CD14-positive monocyte (primary cell): Measurements from ENCODE around the gene PGP. TPM values are rescaled to one million over a fixed set of nuclear protein-coding genes. Genes with fewer than 3 reads are reported as not detected.

Experiments used
- DNase-seq, 3 donors: peaks; one replicate each; pipeline ENCODE4 v3.0.0-alpha.2; 2011 to 2022
- H2AFZ ChIP-seq: 2 replicates; pipeline ENCODE4 v1.6.0; 2012; ENCODE audit warnings: mild to moderate bottlenecking, low read depth, low read length, inconsistent platforms; ENCODE audit not compliant: insufficient read depth, poor library complexity, severe bottlenecking
- H3K27ac ChIP-seq, 2 donors: 1 replicate in 1 of 2; 2 replicates in 1 of 2; pipeline ENCODE4 v1.5.1; 2012 to 2013; ENCODE audit warnings: low read length in 2 of 2, control low read depth in 1 of 2, inconsistent platforms in 1 of 2, low read depth in 1 of 2, mild to moderate bottlenecking in 1 of 2
- H3K27me3 ChIP-seq, 2 donors: one replicate each; pipeline versions ENCODE4 v1.6.0 to v1.6.1; 2011 to 2013; ENCODE audit warnings: low read length in 2 of 2; ENCODE audit not compliant: control insufficient read depth in 2 of 2, insufficient read depth in 2 of 2
- H3K36me3 ChIP-seq, 2 donors: replicated peaks in 1 of 2; 1 replicate in 1 of 2; 2 replicates in 1 of 2; pipeline versions ENCODE4 v1.5.1 to v1.6.1; 2012 to 2013; ENCODE audit warnings: low read length in 2 of 2, control low read depth in 1 of 2, inconsistent platforms in 1 of 2, mild to moderate bottlenecking in 1 of 2; ENCODE audit not compliant: insufficient read depth in 2 of 2, control insufficient read depth in 1 of 2
- H3K4me1 ChIP-seq, 2 donors: 1 replicate in 1 of 2; 2 replicates in 1 of 2; pipeline versions ENCODE4 v1.5.1 to v1.6.1; 2012 to 2013; ENCODE audit warnings: low read length in 2 of 2, control low read depth in 1 of 2, inconsistent platforms in 1 of 2, mild to moderate bottlenecking in 1 of 2, moderate library complexity in 1 of 2; ENCODE audit not compliant: insufficient read depth in 2 of 2, control insufficient read depth in 1 of 2
- H3K4me2 ChIP-seq: replicated peaks from 2 replicates; pipeline ENCODE3; 2012; ENCODE audit warnings: low read length, moderate library complexity, mild to moderate bottlenecking; ENCODE audit not compliant: poor library complexity, severe bottlenecking; ENCODE audit errors: extremely low read depth
- H3K4me3 ChIP-seq, 3 experiments: fragments of 200-600 bp in 1 of 3; sonication (generic) in 1 of 3; replicated peaks in 1 of 3; 1 replicate in 2 of 3; 2 replicates in 1 of 3; pipeline ENCODE4 v1.5.1; 2011 to 2013; ENCODE audit warnings: low read length in 3 of 3, mild to moderate bottlenecking in 3 of 3, control low read depth in 2 of 3, low read depth in 2 of 3, inconsistent platforms in 1 of 3, moderate library complexity in 1 of 3
- H3K79me2 ChIP-seq: 2 replicates; pipeline ENCODE4 v1.6.0; 2012; ENCODE audit warnings: mild to moderate bottlenecking, control low read depth, inconsistent platforms, low read length, moderate library complexity; ENCODE audit not compliant: insufficient read depth
- H3K9ac ChIP-seq: 2 replicates; pipeline ENCODE4 v1.6.0; 2017; ENCODE audit warnings: low read length, mild to moderate bottlenecking; ENCODE audit not compliant: insufficient read depth, poor library complexity, severe bottlenecking
- H3K9me3 ChIP-seq, 2 donors: replicated peaks in 1 of 2; 1 replicate in 1 of 2; 2 replicates in 1 of 2; pipeline versions ENCODE4 v1.5.1 to v1.6.1; 2012 to 2013; ENCODE audit warnings: low read length in 2 of 2, control low read depth in 1 of 2; ENCODE audit not compliant: control insufficient read depth in 1 of 2, insufficient read depth in 1 of 2
- H4K20me1 ChIP-seq: 2 replicates; pipeline ENCODE4 v1.6.0; 2012; ENCODE audit warnings: mild to moderate bottlenecking, low read length, control low read depth, moderate library complexity; ENCODE audit not compliant: insufficient read depth
- H3K27ac Mint-ChIP-seq, 7 donors: one replicate each; pipeline ENCODE4 v1.8.0; 2020; ENCODE audit warnings: mild to moderate bottlenecking in 7 of 7, mixed read lengths in 7 of 7, moderate library complexity in 6 of 7, inconsistent platforms in 2 of 7
- H3K27me3 Mint-ChIP-seq, 3 donors: one replicate each; pipeline ENCODE4 v1.8.0; 2021 to 2022; ENCODE audit warnings: low read depth in 3 of 3, mild to moderate bottlenecking in 3 of 3, mixed read lengths in 3 of 3, moderate library complexity in 3 of 3, inconsistent platforms in 1 of 3
- H3K36me3 Mint-ChIP-seq, 2 donors: one replicate each; pipeline ENCODE4 v1.8.0; 2020; ENCODE audit warnings: mixed read lengths in 2 of 2, inconsistent platforms in 1 of 2, mild to moderate bottlenecking in 1 of 2
- H3K4me1 Mint-ChIP-seq: one replicate; pipeline ENCODE4 v1.8.0; 2020; ENCODE audit warnings: mild to moderate bottlenecking, mixed read lengths
- H3K4me3 Mint-ChIP-seq, 2 donors: one replicate each; pipeline ENCODE4 v1.8.0; 2020; ENCODE audit warnings: mild to moderate bottlenecking in 2 of 2, mixed read lengths in 2 of 2, moderate library complexity in 1 of 2
- H3K9me3 Mint-ChIP-seq, 7 donors: one replicate each; pipeline ENCODE4 v1.8.0; 2020 to 2022; ENCODE audit warnings: mixed read lengths in 7 of 7, mild to moderate bottlenecking in 6 of 7, moderate library complexity in 6 of 7, inconsistent platforms in 2 of 7
- CTCF ChIP-seq: fragments of 200-600 bp; IDR thresholded peaks from one replicate; pipeline ENCODE4 v1.8.0; 2022; ENCODE audit warnings: antibody characterized with exemption, mild to moderate bottlenecking
- WGBS: methylation state at CpG from one replicate; pipeline ENCODE4 v1.1.5; 2013; ENCODE audit warnings: missing lambda C conversion rate; ENCODE audit not compliant: insufficient coverage; 5-methylcytosine and 5-hydroxymethylcytosine counted together
- intact Hi-C, 2 donors: fragments of 100-400 bp; cut with micrococcal nuclease; formaldehyde crosslinking; loops; one replicate each; pipeline versions ENCODE4 v1.15.0 to v1.15.1; 2023
- polyA plus RNA-seq, 3 donors: library from polyadenylated mRNA; depleted of rRNA in 1 of 3; unstranded in 2 of 3; stranded (reverse) in 1 of 3; fragments of 300-500 nt in 2 of 3; fragments of >200 nt in 1 of 3; fragmentation: Illumina TruSeq in 2 of 3; gene quantifications; 1 replicate in 2 of 3; 2 replicates in 1 of 3; pipeline ENCODE4 v1.2.3, GENCODE V29; 2012 to 2021

The PGP gene
- polyA plus RNA-seq, 3 donors: 7.2 to 20.2 (median 19.2) TPM

DNA sequence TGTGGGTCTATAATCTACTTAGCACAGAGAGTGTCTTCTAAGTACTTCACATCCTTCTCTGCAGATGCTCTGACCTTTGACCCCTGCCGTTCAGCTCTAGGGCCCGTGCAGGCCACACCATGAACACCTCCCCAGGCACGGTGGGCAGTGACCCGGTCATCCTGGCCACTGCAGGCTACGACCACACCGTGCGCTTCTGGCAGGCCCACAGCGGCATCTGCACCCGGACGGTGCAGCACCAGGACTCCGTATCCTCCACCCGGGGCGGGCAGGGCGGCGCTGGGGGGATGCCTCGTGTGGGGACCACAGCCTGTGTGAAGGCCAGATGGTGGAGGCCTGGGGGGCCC, 8.7 kb downstream of the PGP start:
- no peak for DNase-seq
- H3K4me1 Mint-ChIP-seq: peaks cover 25% of the 10 kb centered on the region
- H3K9me3 Mint-ChIP-seq: peaks cover 0 to 5% (median 0%) of the 10 kb centered on the region in 7 donors
- Histone ChIP-seq H3K4me1 (peaks cover 23 to 27% of the 10 kb centered on the region in 2 donors), H3K27ac (peak overlapping the region; percentile 60 to 83), H4K20me1 (peaks cover 23% of the 10 kb centered on the region), H3K9ac (peak overlapping the region; percentile 76), H3K79me2 (peaks cover 18% of the 10 kb centered on the region), H3K4me2 (peak overlapping the region; percentile 95), H3K4me3 (peak overlapping the region; percentile 64 to 92 (median 77)), H2AFZ (peak overlapping the region; percentile 88), H3K9me3 (no peaks in the 10 kb centered on the region), H3K36me3 (peaks cover 27 to 33% of the 10 kb centered on the region in 2 donors), H3K27me3 (peaks cover 0 to 2% of the 10 kb centered on the region in 2 donors)
- peaks cover 4 to 9% (median 6%) of the 10 kb centered on the region in 3 donors for H3K27me3 Mint-ChIP-seq
- 13% methylated on average over 14 of the region's 16 CpGs for WGBS
- peak overlapping the region in 6 of 7 donors; percentile 49 to 81 (median 68) for H3K27ac Mint-ChIP-seq
- H3K4me3 Mint-ChIP-seq: peak overlapping the region; percentile 75 to 77
- TF ChIP-seq CTCF: no peak
- peaks cover 17 to 32% of the 10 kb centered on the region in 2 donors for H3K36me3 Mint-ChIP-seq
- intact Hi-C loops: loop anchor here (2.0 to 5.0 kb wide), 3 partner anchors 49 to 61 kb away; partner anchors contain the start of genes RNPS1 (in 2 of the 2) and TRAF7 (in 2 of the 2)

- Mint-ChIP-seq H3K27me3 (peaks cover 4 to 14% (median 6%) of the 10 kb centered on the region in 3 donors), H3K27ac (peak within 1 kb of the TSS; percentile 63 to 92 (median 81)), H3K4me1 (peaks cover 25% of the 10 kb centered on the region), H3K9me3 (peaks cover 0 to 5% (median 0%) of the 10 kb centered on the region in 7 donors), H3K36me3 (peaks cover 17 to 28% of the 10 kb centered on the region in 2 donors), H3K4me3 (peak within 1 kb of the TSS; percentile 76 to 77)
- H3K4me3 ChIP-seq: peak within 1 kb of the TSS; percentile 64 to 92 (median 77)
- under 1% methylated on average over 92 of the region's 93 CpGs for WGBS
- TF ChIP-seq CTCF: peak; percentile 26
- H2AFZ ChIP-seq: peak within 1 kb of the TSS; percentile 88
- H3K9ac ChIP-seq: peak within 1 kb of the TSS; percentile 76
- H3K79me2 ChIP-seq: peaks cover 15% of the 10 kb centered on the region
- H3K27ac ChIP-seq: peak within 1 kb of the TSS; percentile 60 to 83
- H3K4me2 ChIP-seq: peak within 1 kb of the TSS; percentile 95
- peaks cover 27 to 33% of the 10 kb centered on the region in 2 donors for H3K36me3 ChIP-seq
- H4K20me1 ChIP-seq: peaks cover 17% of the 10 kb centered on the region
- peaks cover 0 to 2% of the 10 kb centered on the region in 2 donors for H3K27me3 ChIP-seq
- H3K4me1 ChIP-seq: peaks cover 23 to 27% of the 10 kb centered on the region in 2 donors
- intact Hi-C loops: loop anchor here (2.0 to 5.0 kb wide), 3 partner anchors 48 to 62 kb away; partner anchors contain the start of genes RNPS1 (in 2 of the 2) and TRAF7 (in 2 of the 2)
- no peaks in the 10 kb centered on the region for H3K9me3 ChIP-seq
- peak; percentile 85 to 94 (median 93) for DNase-seq
Observed at GRCh38 chr16:2205104-2205966, 9.3 kb downstream of the PGP start, which contains the start of gene MLST8. Gene MLST8 (plus strand): TSS chr16:2205454. CDS start chr16:2206086, 632 bp downstream.
